GDM1 (cell line): ENCODE results near the gene RASSF9.

ENCODE experiments used
- DNase-seq: peaks from one replicate; lab custom pipeline; 2025; lab: John Stamatoyannopoulos, UW

RASSF9 gene

GRCh38 chr12:85836197-85837090 is at the start of gene RASSF9:
RASSF9 (minus strand) TSS chr12:85836409; CDS start chr12:85836201, 208 bp downstream.
- DNase-seq: no peak

GRCh38 chr12:85883763-85884162 is 47.6 kb upstream of the RASSF9 start:
- no peak for DNase-seq

GRCh38 chr12:85877459-85877858 is 41.2 kb upstream of the RASSF9 start:
- DNase-seq: no peak

- no peak for DNase-seq
Measured at GRCh38 chr12:85874031-85874461, 37.8 kb upstream of the RASSF9 start, which contains the start of gene NTS. NTS (plus strand) TSS chr12:85874295; CDS start chr12:85874404, 109 bp downstream.

- DNase-seq: peak; percentile 8
Measured at GRCh38 chr12:85872497-85873091, 36.4 kb upstream of the RASSF9 start.

- DNase-seq: no peak
Measured at GRCh38 chr12:85866986-85867776, 31.0 kb upstream of the RASSF9 start.

GRCh38 chr12:85865890-85866289 is 29.7 kb upstream of the RASSF9 start:
- no peak for DNase-seq

GRCh38 chr12:85856966-85857365 is 20.8 kb upstream of the RASSF9 start:
- DNase-seq: no peak

- no peak for DNase-seq
Measured at GRCh38 chr12:85855305-85855704, 19.1 kb upstream of the RASSF9 start.

GRCh38 chr12:85849344-85849743 is 13.1 kb upstream of the RASSF9 start:
- no peak for DNase-seq

GRCh38 chr12:85843606-85844310 is 7.5 kb upstream of the RASSF9 start:
- no peak for DNase-seq

- DNase-seq: no peak
Measured at GRCh38 chr12:85835426-85836196, 598 bp downstream of the RASSF9 start.

GRCh38 chr12:85834378-85834777 is 1.8 kb downstream of the RASSF9 start:
- no peak for DNase-seq

GRCh38 chr12:85833579-85833978 is 2.6 kb downstream of the RASSF9 start:
- no peak for DNase-seq

GRCh38 chr12:85831327-85831990 is 4.8 kb downstream of the RASSF9 start:
- no peak for DNase-seq

GRCh38 chr12:85829391-85829790 is 6.8 kb downstream of the RASSF9 start:
- no peak for DNase-seq

GRCh38 chr12:85828576-85828975 is 7.6 kb downstream of the RASSF9 start:
- DNase-seq: no peak

GRCh38 chr12:85825746-85826145 is 10.5 kb downstream of the RASSF9 start:
- DNase-seq: no peak

GRCh38 chr12:85823436-85824180 is 12.6 kb downstream of the RASSF9 start:
- no peak for DNase-seq

GRCh38 chr12:85821759-85822158 is 14.4 kb downstream of the RASSF9 start:
- DNase-seq: no peak
